ENCODE measurements around the gene MRTFB. TPM values are rescaled to one million over a fixed set of nuclear protein-coding genes. Genes with fewer than 3 reads are reported as not detected.
A peak's percentile ranks its signal among the peaks of the same experiment; 100 is the strongest.
"Not testable (repeated sequence)": the region's sequence is repeated elsewhere in the genome, so short reads cannot be mapped to it uniquely, and the experiment has no call there.

MRTFB gene
- 37.5 TPM for total RNA-seq

GRCh38 chr16:14070877-14071575 lies at the start of gene MRTFB:
MRTFB (plus strand) TSS chr16:14071319; CDS start chr16:14140607, 69,288 bp downstream.
- DNase-seq (ENCODE audit: low spot score in 2 of 2) (peak; percentile 74 to 80), FAIRE-seq (no peak)

DNA sequence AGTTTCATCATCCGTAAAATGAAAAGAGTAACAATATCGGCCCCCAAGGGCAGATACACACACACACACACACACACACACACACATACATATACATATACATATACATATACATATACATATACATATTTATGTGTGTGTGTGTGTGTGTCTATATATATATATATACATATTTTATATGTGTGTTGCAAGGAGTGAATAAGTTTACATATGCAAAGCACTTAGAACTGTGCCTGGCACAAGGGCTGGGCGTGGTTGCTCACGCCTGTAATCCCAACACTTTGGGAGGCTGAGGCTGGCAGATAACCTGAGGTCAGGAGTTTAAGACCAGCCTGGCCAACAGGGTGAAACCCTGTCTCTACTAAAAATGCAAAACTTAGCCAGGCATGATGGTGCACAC lies 47.6 kb upstream of the MRTFB start:
- FAIRE-seq; DNase-seq (ENCODE audit: low spot score in 2 of 2): not testable (repeated sequence)

- DNase-seq (ENCODE audit: low spot score in 2 of 2) (no peak), FAIRE-seq (no peak)
Measured at GRCh38 chr16:14024283-14024682, 46.8 kb upstream of the MRTFB start.

DNA sequence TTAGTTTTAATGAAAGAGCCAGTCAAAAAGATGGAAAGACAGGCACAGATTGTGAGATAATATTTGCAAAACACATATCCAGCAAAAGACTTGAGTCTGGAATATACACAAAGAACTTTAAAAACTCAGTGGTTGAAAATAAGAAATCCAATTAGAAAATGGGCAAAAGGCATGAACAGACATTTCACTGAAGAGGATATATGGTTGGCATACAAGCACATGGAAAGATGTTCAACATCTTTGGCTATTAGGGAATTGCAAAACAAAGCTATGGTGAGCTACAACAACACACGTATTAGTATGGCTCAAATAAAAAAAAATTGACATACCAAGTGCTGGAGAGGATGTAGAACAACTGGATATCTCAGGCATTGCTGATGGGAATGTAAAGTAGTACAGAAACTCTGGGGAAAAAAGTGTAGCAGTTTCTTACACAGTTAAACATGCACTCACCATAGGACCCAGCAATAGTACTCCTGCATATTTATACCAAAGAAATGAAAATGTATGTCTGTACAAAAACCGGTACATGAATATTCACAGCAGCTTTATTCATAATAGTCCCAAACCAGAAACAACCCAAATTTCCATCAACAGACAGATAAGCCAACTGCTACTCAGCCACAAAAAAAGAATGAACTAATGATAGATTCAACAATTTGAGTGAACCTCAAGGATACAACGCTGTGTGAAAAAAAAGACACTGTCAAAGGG lies 44.4 kb upstream of the MRTFB start:
- no peak for DNase-seq (ENCODE audit: low spot score in 2 of 2)
- no peak for FAIRE-seq

DNA sequence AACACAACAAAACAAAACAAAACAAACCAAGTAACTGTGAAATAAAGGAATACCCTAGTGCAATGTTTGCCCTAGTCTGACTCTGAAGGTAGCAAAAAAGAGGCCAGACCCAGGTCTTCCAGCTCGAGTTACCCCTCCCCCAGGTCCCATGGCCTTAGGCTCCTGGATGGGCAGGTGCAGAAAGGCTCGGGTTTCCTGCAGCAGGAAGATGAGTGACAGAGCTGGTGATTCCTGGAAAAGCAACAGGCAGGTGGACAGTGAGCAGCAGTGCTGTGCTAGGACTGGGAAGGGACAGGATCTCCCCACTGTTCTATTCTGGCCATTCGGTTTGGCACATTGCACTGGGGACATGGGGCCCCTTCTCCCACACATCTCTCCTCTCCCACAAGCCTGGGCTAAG lies 42.9 kb upstream of the MRTFB start:
- FAIRE-seq (no peak), DNase-seq (ENCODE audit: low spot score in 2 of 2) (no peak)

GRCh38 chr16:14029658-14030057 lies 41.5 kb upstream of the MRTFB start:
- no peak for FAIRE-seq
- no peak for DNase-seq (ENCODE audit: low spot score in 2 of 2)

DNA sequence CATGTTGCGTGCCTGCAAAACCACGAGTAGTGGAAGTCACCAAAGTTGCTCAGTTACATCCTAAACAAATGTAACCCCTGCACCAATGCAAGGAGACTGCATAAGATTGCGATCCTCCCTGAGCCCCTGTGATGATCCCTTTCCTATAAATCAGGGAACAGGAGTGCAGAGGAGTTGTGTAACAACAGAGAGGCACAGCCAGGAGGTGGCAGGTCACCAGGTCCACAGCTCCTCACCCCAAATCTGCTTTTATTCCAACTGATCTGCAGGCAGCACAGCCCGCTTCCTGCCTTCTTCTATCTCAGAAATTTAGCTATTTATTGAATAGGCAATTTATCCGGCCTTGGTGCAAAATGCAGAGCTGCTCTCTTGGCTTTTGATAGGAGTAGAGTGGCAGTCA lies 36.0 kb upstream of the MRTFB start:
- DNase-seq (ENCODE audit: low spot score in 2 of 2), result no peak
- FAIRE-seq, result no peak

DNA sequence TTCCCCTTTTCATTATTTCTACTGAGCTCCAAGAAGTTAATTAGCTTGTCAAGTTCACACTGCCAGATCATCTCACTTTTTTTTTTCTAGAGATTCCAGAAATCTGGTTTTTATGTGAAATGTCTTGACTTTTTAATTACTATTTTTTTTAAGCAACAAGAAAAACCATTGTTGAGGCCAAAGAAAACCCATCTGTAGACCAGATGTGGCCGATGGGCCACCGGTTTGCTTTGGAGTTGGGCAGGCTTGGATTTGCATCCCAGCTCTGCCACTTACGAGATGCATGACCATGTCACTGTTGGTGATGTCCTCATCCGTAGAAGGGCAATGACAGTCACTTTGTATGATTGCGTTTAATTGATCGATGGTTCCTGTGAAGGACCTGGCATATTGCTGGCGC lies 34.2 kb upstream of the MRTFB start:
- no peak for DNase-seq (ENCODE audit: low spot score in 2 of 2)
- no peak for FAIRE-seq

DNA sequence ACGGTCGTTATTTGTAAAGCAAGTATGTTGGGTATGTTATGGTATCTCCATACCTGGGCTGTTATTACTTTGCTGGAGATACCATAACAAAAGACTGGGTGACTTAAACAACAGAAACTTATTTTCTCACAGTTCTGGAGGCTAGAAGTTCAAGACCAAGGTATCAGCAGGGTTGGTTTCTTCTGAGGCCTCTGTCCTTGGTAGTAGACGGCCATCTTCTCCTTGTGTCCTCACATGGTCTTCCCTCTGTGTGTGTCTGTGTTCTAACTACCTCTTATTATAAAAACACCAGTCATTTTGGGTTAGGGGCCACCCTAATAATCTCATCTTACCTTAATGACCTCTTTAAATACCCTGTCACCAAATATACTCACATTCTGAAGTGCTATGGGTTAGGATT lies 33.2 kb upstream of the MRTFB start:
- FAIRE-seq (no peak), DNase-seq (ENCODE audit: low spot score in 2 of 2) (no peak)

GRCh38 chr16:14041164-14041563 lies 30.0 kb upstream of the MRTFB start:
- no peak for DNase-seq (ENCODE audit: low spot score in 2 of 2)
- FAIRE-seq, result no peak

DNA sequence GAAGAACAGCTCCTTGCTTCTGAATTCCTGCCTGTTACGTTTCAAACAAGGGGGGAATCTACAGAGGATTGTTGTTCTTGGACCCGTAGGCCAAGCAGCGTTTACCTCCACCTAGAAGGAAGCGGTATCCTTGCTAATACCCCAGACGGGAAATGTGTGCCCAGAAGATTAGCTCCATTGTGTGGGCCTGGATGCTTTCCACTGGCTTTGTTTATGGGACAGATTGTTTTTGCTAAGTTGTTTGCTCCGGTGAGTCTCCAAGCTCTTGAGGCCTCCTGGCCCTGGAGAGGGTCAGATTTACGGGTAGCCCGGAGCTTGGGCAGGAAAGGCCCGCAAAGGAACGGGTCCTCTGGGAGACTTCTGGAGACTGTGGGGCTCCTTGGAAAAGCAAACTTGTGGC lies 28.4 kb upstream of the MRTFB start:
- DNase-seq (ENCODE audit: low spot score in 2 of 2), result no peak
- no peak for FAIRE-seq

DNA sequence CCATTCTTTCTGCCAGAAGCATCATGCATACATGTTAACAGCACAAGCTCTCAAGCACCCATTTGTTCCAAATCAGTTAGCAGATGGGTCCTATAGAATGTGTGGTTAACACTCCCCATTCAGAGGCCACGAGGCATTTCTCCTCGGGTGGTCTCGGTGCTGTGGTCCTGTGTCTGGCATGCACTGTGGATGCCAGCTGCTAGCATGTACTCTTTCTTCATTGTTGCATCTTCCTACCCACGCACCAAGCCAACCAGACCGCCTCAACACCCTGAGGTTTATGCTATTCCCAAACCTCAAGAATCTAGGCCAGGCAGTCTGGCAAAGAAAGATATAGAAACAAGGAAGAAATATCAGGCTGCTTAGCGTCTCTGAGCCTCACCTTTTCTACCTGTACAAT lies 27.8 kb upstream of the MRTFB start:
- DNase-seq (ENCODE audit: low spot score in 2 of 2), result no peak
- no peak for FAIRE-seq

DNA sequence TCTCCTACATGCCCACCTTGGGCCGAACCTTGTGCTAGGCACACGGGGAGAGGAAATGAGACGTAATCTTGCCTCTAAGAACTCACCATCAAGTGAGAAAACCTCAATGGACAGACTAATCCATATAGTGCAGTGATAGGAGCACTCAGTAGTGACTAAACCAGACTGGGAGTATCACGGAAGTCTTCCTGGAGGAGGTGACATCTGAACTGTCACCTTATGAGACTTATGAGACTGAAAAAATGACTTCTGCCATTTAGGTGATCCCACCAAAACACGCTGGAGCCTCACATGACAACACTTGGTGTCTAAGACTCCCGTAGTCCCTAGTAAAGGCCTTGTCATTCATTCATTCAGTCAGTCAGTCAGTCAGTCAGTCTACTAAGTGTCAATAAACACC lies 27.3 kb upstream of the MRTFB start:
- DNase-seq (ENCODE audit: low spot score in 2 of 2) (no peak), FAIRE-seq (no peak)

DNA sequence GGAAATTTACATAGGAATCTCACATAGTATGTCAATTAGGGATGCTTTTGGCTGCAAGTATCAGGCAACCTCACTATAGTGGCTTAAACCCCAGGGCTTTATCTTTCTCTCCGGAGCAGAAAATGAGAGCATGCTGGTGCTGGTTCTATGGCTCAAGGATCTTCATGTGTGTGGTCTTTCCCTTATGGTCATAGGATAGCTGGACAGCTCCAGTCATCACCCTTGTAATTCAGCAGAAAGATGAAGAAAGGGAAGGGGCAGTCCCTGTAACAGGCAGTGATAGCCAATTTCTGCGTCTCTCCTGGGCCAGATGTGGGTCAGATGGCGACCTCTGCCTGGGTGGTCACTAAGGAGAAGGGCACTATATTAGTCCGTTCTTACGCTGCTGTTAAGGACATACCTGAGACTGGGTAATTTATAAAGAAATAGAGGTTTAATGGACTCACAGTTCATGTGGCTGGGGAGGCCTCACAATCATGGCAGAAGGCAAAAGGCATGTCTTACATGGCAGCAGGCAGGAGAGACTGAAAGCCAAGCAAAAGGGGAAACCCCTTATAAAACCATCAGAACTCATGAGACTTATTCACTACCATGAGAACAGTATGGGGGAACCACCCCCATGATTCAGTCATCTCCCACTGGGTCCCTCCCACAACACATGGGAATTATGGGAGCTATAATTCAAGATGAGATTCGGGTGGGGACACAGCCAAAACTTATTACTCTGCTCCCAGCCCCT lies 23.8 kb upstream of the MRTFB start:
- not testable (repeated sequence) for DNase-seq (ENCODE audit: low spot score in 2 of 2); FAIRE-seq

DNA sequence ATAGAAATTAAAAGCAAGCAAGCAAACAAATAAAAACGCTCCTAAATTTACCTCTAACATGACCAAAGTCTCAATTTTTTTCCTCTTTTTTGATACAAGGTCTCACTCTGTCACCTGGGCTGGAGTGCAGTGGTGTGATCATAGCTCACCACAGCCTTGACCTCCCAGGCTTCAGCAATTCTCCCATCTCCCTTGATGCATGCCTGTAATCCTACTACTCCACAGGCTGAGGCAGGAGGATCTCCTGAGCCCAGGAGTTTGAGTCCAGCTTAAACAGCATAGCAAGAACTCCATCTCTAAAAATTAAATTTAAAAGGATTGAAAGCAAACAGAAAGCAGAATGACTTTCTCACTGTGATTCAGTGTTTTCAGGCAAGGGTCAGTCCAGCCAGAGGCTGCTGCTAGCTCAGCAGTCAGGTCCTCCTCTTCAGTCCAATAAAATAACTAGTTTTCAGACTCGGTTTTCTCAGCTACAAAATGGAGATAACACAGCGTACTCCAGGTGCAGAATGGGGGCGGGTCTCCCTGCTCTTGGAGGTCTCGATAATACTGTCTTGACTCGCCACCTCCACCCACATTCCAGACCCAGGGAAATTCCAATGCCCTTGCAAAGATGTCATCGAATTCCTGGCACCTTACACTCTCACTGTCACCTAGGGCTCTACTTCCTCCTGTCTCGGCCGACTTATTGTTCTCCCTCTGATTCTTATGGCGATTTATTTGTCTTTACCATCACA lies 20.7 kb upstream of the MRTFB start:
- DNase-seq (ENCODE audit: low spot score in 2 of 2), result no peak
- no peak for FAIRE-seq

- DNase-seq (ENCODE audit: low spot score in 2 of 2) (no peak), FAIRE-seq (no peak)
Measured at GRCh38 chr16:14051103-14051729, 19.9 kb upstream of the MRTFB start.

DNA sequence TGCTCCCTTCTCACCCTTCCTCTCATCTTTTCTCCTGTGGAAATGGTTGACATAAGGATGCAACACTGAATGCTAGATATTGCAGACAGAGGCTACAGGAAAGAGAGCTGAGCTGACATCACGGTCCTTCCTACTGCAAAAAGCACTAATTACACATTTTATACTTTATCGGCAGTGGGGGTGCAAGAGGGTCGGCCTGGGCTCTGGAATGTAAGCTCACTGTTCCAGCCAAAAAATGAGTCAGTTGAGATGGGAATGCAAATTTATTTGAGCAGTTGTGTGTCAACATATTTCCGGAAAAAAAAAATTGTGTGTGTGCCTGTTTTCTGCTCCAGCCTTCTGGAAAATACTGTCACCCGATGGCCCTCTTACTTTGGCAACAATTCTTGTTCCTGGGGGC lies 14.1 kb upstream of the MRTFB start:
- FAIRE-seq, result no peak

DNA sequence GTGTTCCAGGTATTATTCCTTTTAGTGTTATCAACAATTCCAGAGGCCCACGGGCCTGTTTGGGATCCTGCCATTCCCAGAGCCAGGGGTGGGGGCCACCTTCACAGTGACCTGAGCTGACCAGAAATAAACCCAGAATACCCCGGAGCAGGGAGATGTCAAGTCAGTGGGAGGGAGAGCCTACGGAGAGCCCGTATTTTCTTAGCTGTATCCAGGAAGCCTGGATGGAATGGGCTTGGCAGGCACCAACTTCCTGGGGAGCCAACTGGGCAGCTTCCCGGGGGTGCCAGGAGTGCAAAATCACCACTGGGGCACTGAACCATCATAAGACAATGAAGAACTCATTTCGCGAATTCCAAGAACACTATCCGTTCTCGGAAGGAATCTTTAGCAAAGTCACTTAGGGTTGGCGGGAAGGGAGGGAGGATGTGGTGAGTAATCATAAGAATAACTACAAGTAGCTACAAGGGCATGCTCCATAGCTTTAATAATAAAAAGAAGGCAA lies 13.2 kb upstream of the MRTFB start:
- DNase-seq (ENCODE audit: low spot score in 2 of 2) (no peak), FAIRE-seq (no peak)

More for the DNA sequence above, 14.1 kb upstream of the MRTFB start:
- no peak for DNase-seq (ENCODE audit: low spot score in 2 of 2)

DNA sequence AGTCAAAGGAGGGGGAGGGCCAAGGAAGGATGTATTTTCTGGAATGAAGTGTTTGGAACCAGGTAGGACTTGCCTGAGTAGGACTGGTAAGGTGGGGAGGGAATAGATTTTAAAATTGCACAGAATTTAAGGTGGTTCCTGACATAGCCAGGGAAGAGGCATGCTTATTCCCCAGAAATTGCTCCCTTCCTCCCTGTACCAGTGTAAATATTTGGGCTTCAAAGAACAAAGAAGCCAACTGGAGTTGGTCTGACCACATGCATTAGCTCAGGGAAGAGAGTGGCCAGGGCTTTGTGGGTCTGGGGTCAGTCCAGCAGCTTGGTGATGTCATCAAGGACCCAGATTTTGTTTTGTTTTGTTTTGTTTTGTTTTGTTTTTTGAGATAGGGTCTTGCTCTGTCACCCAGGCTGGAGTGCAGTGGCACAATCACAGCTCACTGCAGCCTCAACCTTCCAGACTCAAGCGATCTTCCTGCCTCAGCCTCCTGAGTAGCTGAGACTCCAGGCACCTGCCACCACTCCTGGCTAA lies 9.3 kb upstream of the MRTFB start:
- no peak for FAIRE-seq
- DNase-seq (ENCODE audit: low spot score in 2 of 2), result no peak

DNA sequence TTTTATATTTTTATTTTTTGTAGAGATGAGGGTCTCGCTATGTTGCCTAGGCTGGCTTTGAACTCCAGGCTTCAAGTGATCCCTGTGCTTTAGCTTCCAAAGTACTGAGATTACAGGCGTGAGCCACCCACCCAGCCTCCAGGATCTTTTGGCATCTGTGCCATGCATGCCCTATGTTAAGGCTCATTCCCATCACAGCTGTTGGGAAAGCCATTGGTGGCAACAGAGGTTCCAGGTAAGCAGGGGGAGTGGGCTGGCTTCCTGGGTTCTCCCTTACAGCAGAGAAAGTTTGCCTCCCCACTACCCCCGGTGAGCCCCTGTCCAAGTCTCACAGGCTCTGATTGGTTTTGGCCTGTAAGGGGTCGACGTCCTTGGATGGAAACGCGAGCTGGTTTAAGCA lies 8.9 kb upstream of the MRTFB start:
- DNase-seq (ENCODE audit: low spot score in 2 of 2), result no peak
- FAIRE-seq, result no peak
